ENCODE data around the gene NCOR1.
"Not testable (repeated sequence)": the region's sequence is repeated elsewhere in the genome, so short reads cannot be mapped to it uniquely, and the experiment has no call there.

Gene NCOR1

GRCh38 chr17:16215002-16215272, 397 bp downstream of the NCOR1 start:
- peak overlapping the region; percentile 98 for H3K27ac ChIP-seq (ENCODE audit: low read depth, low read length)
- H3K27me3 ChIP-seq (ENCODE audit: control insufficient read depth, insufficient read depth, low read length), result no peaks in the 10 kb centered on the region
- H3K9me3 ChIP-seq (ENCODE audit: control insufficient read depth, insufficient read depth, low read depth, low read length), result no peaks in the 10 kb centered on the region
- peak overlapping the region; percentile 94 for H3K9ac ChIP-seq (ENCODE audit: low read length)
- H3K4me1 ChIP-seq (ENCODE audit: control insufficient read depth, insufficient read depth, low read length), result peaks cover 10% of the 10 kb centered on the region
- H3K36me3 ChIP-seq (ENCODE audit: control insufficient read depth, insufficient read depth, low read length), result no peaks in the 10 kb centered on the region; the same call in 1 of the 2 replicates
- H3K4me3 ChIP-seq (ENCODE audit: low read depth, low read length), result peak overlapping the region; percentile 92

- Histone ChIP-seq H3K9ac (ENCODE audit: low read length) (peak overlapping the region; percentile 94), H3K36me3 (ENCODE audit: control insufficient read depth, insufficient read depth, low read length) (no peaks in the 10 kb centered on the region; the same call in 1 of the 2 replicates), H3K4me1 (ENCODE audit: control insufficient read depth, insufficient read depth, low read length) (peaks cover 10% of the 10 kb centered on the region), H3K27ac (ENCODE audit: low read depth, low read length) (peak overlapping the region; percentile 98), H3K4me3 (ENCODE audit: low read depth, low read length) (peak overlapping the region; percentile 92), H3K27me3 (ENCODE audit: control insufficient read depth, insufficient read depth, low read length) (no peaks in the 10 kb centered on the region), H3K9me3 (ENCODE audit: control insufficient read depth, insufficient read depth, low read depth, low read length) (no peaks in the 10 kb centered on the region)
Observed at GRCh38 chr17:16214190-16215001, 938 bp downstream of the NCOR1 start.

DNA sequence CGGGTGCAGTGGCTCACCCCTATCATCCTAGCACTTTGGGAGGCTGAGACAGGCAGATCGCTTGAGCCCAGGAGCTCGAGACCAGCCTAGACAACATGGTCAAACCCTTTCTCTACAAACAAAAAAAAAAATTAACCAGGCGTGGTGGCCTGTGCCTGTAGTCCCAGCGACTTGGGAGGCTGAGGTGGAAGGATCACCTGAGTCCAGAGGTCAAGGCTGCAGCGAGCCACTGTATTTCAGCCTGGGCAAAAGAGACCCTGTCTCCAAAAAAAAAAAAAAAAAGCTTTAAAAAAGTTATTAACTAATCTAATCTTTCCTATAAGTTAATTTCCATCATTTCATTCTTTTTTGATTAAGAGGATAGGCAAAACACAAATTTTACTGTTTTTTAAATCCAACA, 2.5 kb downstream of the NCOR1 start:
- H3K27me3 ChIP-seq (ENCODE audit: control insufficient read depth, insufficient read depth, low read length), result no peaks in the 10 kb centered on the region
- H3K27ac ChIP-seq (ENCODE audit: low read depth, low read length), result no peak overlapping the region
- no peak overlapping the region for H3K4me3 ChIP-seq (ENCODE audit: low read depth, low read length)
- H3K36me3 ChIP-seq (ENCODE audit: control insufficient read depth, insufficient read depth, low read length), result no peaks in the 10 kb centered on the region; the same call in 1 of the 2 replicates
- no peaks in the 10 kb centered on the region for H3K9me3 ChIP-seq (ENCODE audit: control insufficient read depth, insufficient read depth, low read depth, low read length)
- H3K4me1 ChIP-seq (ENCODE audit: control insufficient read depth, insufficient read depth, low read length), result peaks cover 10% of the 10 kb centered on the region
- H3K9ac ChIP-seq (ENCODE audit: low read length), result no peak overlapping the region

- Histone ChIP-seq H3K4me1 (ENCODE audit: control insufficient read depth, insufficient read depth, low read length) (peaks cover 8% of the 10 kb centered on the region; the same call in 1 of the 2 replicates), H3K4me3 (ENCODE audit: low read depth, low read length) (no peak overlapping the region), H3K27me3 (ENCODE audit: control insufficient read depth, insufficient read depth, low read length) (no peaks in the 10 kb centered on the region), H3K9ac (ENCODE audit: low read length) (no peak overlapping the region), H3K9me3 (ENCODE audit: control insufficient read depth, insufficient read depth, low read depth, low read length) (no peaks in the 10 kb centered on the region), H3K27ac (ENCODE audit: low read depth, low read length) (no peak overlapping the region), H3K36me3 (ENCODE audit: control insufficient read depth, insufficient read depth, low read length) (no peaks in the 10 kb centered on the region)
Observed at GRCh38 chr17:16211590-16211989, 3.7 kb downstream of the NCOR1 start.

GRCh38 chr17:16204763-16205162, 10.6 kb downstream of the NCOR1 start:
- not testable (repeated sequence) for H3K36me3 ChIP-seq (ENCODE audit: control insufficient read depth, insufficient read depth, low read length); H3K27me3 ChIP-seq (ENCODE audit: control insufficient read depth, insufficient read depth, low read length); H3K9me3 ChIP-seq (ENCODE audit: control insufficient read depth, insufficient read depth, low read depth, low read length); H3K9ac ChIP-seq (ENCODE audit: low read length); H3K27ac ChIP-seq (ENCODE audit: low read depth, low read length); H3K4me3 ChIP-seq (ENCODE audit: low read depth, low read length)
- peaks cover 16% of the 10 kb centered on the region for H3K4me1 ChIP-seq (ENCODE audit: control insufficient read depth, insufficient read depth, low read length)

DNA sequence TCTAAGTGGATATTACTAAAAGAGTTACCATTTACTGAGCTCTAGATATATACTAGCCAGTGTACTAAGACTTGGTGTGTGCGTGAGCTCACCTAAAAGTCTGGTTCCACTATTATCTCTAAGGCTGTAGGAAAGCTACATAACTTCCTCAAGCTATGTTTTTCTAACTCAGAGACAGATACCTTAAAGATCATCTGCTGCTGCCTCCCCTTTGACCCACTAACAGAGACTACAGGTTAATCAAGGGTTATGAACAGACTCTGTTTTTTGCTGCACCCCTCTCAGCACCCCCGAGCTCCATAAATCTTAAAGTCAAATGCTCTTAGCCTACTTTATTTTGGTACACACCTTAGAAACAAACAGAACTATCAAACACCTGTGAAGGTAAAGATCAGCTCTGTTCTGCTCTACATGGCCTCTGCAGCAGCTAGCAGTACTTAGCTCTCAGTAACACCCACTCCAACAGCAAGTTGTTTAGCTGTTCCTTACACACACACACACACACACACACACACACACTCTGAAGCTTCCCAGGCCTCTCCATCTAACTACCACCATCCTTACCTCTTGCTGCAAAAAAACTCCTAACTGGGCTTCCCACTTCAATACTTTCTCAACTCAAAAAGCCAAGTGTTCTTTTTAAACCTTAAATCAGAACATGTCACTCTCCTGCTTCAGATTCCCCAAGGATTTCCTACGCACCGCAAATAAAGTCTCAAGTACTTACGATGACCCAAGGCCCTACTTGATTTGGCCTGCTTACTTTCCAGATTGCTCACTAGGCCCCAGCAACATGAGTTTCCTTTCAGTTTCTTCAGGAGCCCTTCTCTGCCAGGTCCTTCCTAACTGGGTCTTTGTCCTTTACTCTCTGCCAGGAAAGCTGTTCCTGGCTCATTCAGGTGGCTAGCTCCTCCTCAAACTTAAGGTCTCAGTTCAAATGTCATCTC, 12.5 kb downstream of the NCOR1 start:
- not testable (repeated sequence) for H3K4me3 ChIP-seq (ENCODE audit: low read depth, low read length); H3K27me3 ChIP-seq (ENCODE audit: control insufficient read depth, insufficient read depth, low read length); H3K27ac ChIP-seq (ENCODE audit: low read depth, low read length); H3K9ac ChIP-seq (ENCODE audit: low read length); H3K9me3 ChIP-seq (ENCODE audit: control insufficient read depth, insufficient read depth, low read depth, low read length); H3K36me3 ChIP-seq (ENCODE audit: control insufficient read depth, insufficient read depth, low read length)
- H3K4me1 ChIP-seq (ENCODE audit: control insufficient read depth, insufficient read depth, low read length), result peaks cover 20% of the 10 kb centered on the region

DNA sequence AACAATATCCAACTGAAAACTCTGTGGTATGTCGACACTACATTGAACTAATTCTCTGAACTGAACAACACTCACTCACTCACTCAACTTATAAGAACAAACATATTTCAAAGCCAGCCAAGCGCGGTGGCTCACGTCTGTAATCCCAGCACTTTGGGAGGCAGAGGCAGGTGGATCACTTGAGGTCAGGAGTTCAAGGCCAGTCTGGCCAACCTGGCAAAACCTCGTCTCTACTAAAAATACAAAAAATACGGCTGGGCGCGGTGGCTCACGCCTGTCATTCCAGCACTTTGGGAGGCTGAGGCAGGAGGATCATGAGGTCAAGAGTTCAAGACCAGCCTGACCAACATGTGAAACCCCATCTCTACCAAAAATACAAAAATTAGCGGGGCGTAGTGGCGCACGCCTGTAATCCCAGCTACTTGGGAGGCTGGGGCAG, 13.6 kb downstream of the NCOR1 start:
- H3K27ac ChIP-seq (ENCODE audit: low read depth, low read length); H3K9me3 ChIP-seq (ENCODE audit: control insufficient read depth, insufficient read depth, low read depth, low read length): not testable (repeated sequence)

GRCh38 chr17:16199093-16199492, 16.2 kb downstream of the NCOR1 start:
- Histone ChIP-seq H3K9ac (ENCODE audit: low read length) (no peak overlapping the region), H3K9me3 (ENCODE audit: control insufficient read depth, insufficient read depth, low read depth, low read length) (no peaks in the 10 kb centered on the region), H3K27ac (ENCODE audit: low read depth, low read length) (no peak overlapping the region), H3K36me3 (ENCODE audit: control insufficient read depth, insufficient read depth, low read length) (peaks cover 11% of the 10 kb centered on the region), H3K27me3 (ENCODE audit: control insufficient read depth, insufficient read depth, low read length) (no peaks in the 10 kb centered on the region), H3K4me1 (ENCODE audit: control insufficient read depth, insufficient read depth, low read length) (peaks cover 15% of the 10 kb centered on the region), H3K4me3 (ENCODE audit: low read depth, low read length) (peak overlapping the region; percentile 32; the same call in 1 of the 2 replicates)

More for the DNA sequence above, 13.6 kb downstream of the NCOR1 start:
- H3K36me3 ChIP-seq (ENCODE audit: control insufficient read depth, insufficient read depth, low read length); H3K4me3 ChIP-seq (ENCODE audit: low read depth, low read length); H3K27me3 ChIP-seq (ENCODE audit: control insufficient read depth, insufficient read depth, low read length); H3K9ac ChIP-seq (ENCODE audit: low read length): not testable (repeated sequence)
- peaks cover 20% of the 10 kb centered on the region for H3K4me1 ChIP-seq (ENCODE audit: control insufficient read depth, insufficient read depth, low read length)

DNA sequence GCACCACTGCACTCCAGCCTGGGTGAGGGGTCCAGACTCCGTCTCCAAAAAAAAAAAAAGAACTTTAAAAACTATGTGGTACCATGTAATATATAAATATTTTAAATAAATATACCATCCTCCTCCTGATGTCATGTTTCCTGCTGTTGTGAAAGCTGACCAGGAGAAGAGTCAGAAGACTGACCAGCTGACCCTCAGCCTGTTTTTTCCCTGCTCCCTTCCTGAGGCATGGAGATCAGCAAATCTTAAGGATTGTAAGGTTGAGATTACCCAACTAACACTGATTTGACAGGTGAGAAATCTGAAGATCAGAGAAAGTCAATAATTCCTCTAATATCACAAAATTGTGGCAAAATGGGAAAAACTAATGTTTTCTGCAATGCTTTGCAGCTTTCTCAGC, 18.1 kb downstream of the NCOR1 start:
- H3K9ac ChIP-seq (ENCODE audit: low read length), result no peak overlapping the region
- peaks cover 25% of the 10 kb centered on the region for H3K36me3 ChIP-seq (ENCODE audit: control insufficient read depth, insufficient read depth, low read length)
- H3K27ac ChIP-seq (ENCODE audit: low read depth, low read length), result no peak overlapping the region
- peaks cover 4% of the 10 kb centered on the region; the same call in 1 of the 2 replicates for H3K4me1 ChIP-seq (ENCODE audit: control insufficient read depth, insufficient read depth, low read length)
- no peaks in the 10 kb centered on the region for H3K9me3 ChIP-seq (ENCODE audit: control insufficient read depth, insufficient read depth, low read depth, low read length)
- H3K4me3 ChIP-seq (ENCODE audit: low read depth, low read length), result no peak overlapping the region
- H3K27me3 ChIP-seq (ENCODE audit: control insufficient read depth, insufficient read depth, low read length), result no peaks in the 10 kb centered on the region

DNA sequence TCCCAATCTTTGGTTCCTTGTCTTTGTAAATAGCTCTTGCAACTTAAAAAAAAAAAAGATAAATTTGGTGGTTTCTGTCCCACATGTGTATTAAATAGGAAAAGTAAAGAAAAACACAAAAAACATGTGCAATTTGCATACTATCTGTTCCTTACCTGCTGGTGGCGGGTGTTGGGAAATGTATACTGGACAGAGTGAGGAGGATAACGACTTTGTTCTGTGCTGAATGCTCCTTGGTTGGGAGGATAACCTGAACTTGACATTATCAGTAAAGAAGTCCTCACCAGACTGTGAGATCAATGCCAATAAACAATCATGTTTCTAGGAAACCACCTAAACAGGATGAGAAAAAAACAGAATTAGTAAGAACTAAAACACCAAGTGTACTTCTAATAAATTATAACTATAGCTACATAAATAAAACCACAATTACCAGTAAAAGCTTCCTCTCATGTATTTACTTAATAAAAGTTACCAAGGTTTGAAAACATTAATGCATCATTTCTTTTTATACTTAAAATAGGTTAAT, 21.0 kb downstream of the NCOR1 start:
- H3K27ac ChIP-seq (ENCODE audit: low read depth, low read length), result not testable (repeated sequence)

DNA sequence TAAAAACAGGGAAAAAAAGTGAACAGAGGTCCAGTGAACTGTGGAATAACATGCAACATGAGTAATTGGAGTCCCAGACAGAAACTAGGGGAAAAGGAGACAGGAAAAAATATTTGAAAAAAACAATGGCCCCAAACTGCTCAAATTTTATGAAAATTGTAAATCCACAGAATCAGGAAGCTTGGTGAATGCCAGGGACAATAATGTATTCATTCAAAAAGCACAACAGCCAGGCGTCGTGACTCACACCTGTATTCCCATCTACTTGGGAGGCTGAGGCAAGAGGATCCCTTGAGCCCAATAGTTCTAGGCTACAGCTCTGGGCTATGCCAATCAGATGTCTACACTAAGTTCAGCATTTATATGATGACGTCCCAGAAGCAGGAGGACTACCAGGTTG, 23.7 kb downstream of the NCOR1 start:
- H3K9me3 ChIP-seq (ENCODE audit: control insufficient read depth, insufficient read depth, low read depth, low read length), result no peaks in the 10 kb centered on the region
- no peaks in the 10 kb centered on the region for H3K27me3 ChIP-seq (ENCODE audit: control insufficient read depth, insufficient read depth, low read length)
- H3K27ac ChIP-seq (ENCODE audit: low read depth, low read length), result no peak overlapping the region
- H3K36me3 ChIP-seq (ENCODE audit: control insufficient read depth, insufficient read depth, low read length), result peaks cover 39% of the 10 kb centered on the region
- no peak overlapping the region for H3K9ac ChIP-seq (ENCODE audit: low read length)
- H3K4me3 ChIP-seq (ENCODE audit: low read depth, low read length), result no peak overlapping the region
- no peaks in the 10 kb centered on the region for H3K4me1 ChIP-seq (ENCODE audit: control insufficient read depth, insufficient read depth, low read length)

More for the DNA sequence above, 21.0 kb downstream of the NCOR1 start:
- not testable (repeated sequence) for H3K4me1 ChIP-seq (ENCODE audit: control insufficient read depth, insufficient read depth, low read length); H3K4me3 ChIP-seq (ENCODE audit: low read depth, low read length); H3K9me3 ChIP-seq (ENCODE audit: control insufficient read depth, insufficient read depth, low read depth, low read length); H3K9ac ChIP-seq (ENCODE audit: low read length); H3K27me3 ChIP-seq (ENCODE audit: control insufficient read depth, insufficient read depth, low read length)
- peaks cover 40% of the 10 kb centered on the region for H3K36me3 ChIP-seq (ENCODE audit: control insufficient read depth, insufficient read depth, low read length)

Measured in HUES6 (cell line).